ENCODE data around the gene TXNIP.

Gene TXNIP

GRCh38 chr1:145985502-145986439 is 10.6 kb downstream of the TXNIP start:
- DNase-seq (ENCODE audit: low spot score) = no peak

GRCh38 chr1:145985129-145985501 is 11.3 kb downstream of the TXNIP start:
- no peak for DNase-seq (ENCODE audit: low spot score)

GRCh38 chr1:145983960-145984830 is 12.2 kb downstream of the TXNIP start:
- DNase-seq (ENCODE audit: low spot score) = no peak

- DNase-seq (ENCODE audit: low spot score) = no peak
Measured at GRCh38 chr1:145983206-145983675, 13.1 kb downstream of the TXNIP start.

GRCh38 chr1:145982010-145982723 is 14.2 kb downstream of the TXNIP start:
- no peak for DNase-seq (ENCODE audit: low spot score)

- no peak for DNase-seq (ENCODE audit: low spot score)
Measured at GRCh38 chr1:145980457-145980994, 15.9 kb downstream of the TXNIP start.

GRCh38 chr1:145979746-145980456 is 16.5 kb downstream of the TXNIP start:
- no peak for DNase-seq (ENCODE audit: low spot score)

- peak; percentile 88 for DNase-seq (ENCODE audit: low spot score)
Measured at GRCh38 chr1:145978854-145979745, 17.3 kb downstream of the TXNIP start.

- DNase-seq (ENCODE audit: low spot score) = no peak
Measured at GRCh38 chr1:145978471-145978853, 17.9 kb downstream of the TXNIP start.

GRCh38 chr1:145977486-145978470 is 18.6 kb downstream of the TXNIP start:
- peak; percentile 80 for DNase-seq (ENCODE audit: low spot score)

- DNase-seq (ENCODE audit: low spot score) = no peak
Measured at GRCh38 chr1:145977016-145977415, 19.4 kb downstream of the TXNIP start.

- no peak for DNase-seq (ENCODE audit: low spot score)
Measured at GRCh38 chr1:145975216-145975615, 21.2 kb downstream of the TXNIP start.

GRCh38 chr1:145974721-145975120 is 21.7 kb downstream of the TXNIP start:
- no peak for DNase-seq (ENCODE audit: low spot score)

- no peak for DNase-seq (ENCODE audit: low spot score)
Measured at GRCh38 chr1:145972580-145972979, 23.8 kb downstream of the TXNIP start.

GRCh38 chr1:145967288-145967687 is 29.1 kb downstream of the TXNIP start:
- DNase-seq (ENCODE audit: low spot score) = no peak

GRCh38 chr1:145965119-145965744 is 31.1 kb downstream of the TXNIP start:
- DNase-seq (ENCODE audit: low spot score) = no peak

GRCh38 chr1:145964328-145965118 is 31.9 kb downstream of the TXNIP start, which contains the start of the genes ANKRD34A and POLR3GL:
ANKRD34A (minus strand) TSS chr1:145964575; CDS start chr1:145961759, 2,816 bp downstream.
POLR3GL (plus strand) TSS chr1:145964690; CDS start chr1:145974866, 10,176 bp downstream.
- peak; percentile 88 for DNase-seq (ENCODE audit: low spot score)

Measured in iPS-NIHi11 (cell line).